ACC112 (cell line): ENCODE measurements around the gene PTPRM.

Experiments used
- H2AFZ ChIP-seq: fragments of 200-600 bp; sonication (generic); one replicate; pipeline ENCODE4 v1.6.0; 2017; ENCODE audit warnings: antibody characterized with exemption, low read length; ENCODE audit not compliant: unreplicated experiment
- H3K27ac ChIP-seq: fragments of 200-600 bp; sonication (generic); 2 replicates; pipeline ENCODE4 v1.5.1; 2014; ENCODE audit warnings: low read depth, mild to moderate bottlenecking, antibody characterized with exemption, low read length, moderate library complexity
- H3K27me3 ChIP-seq: fragments of 200-600 bp; sonication (generic); 2 replicates; pipeline ENCODE4 v1.6.1; 2014; ENCODE audit warnings: mild to moderate bottlenecking, antibody characterized with exemption, low read length, moderate library complexity, mixed read lengths; ENCODE audit not compliant: insufficient read depth
- H3K36me3 ChIP-seq: fragments of 200-600 bp; sonication (generic); 2 replicates; pipeline ENCODE4 v1.6.1; 2016; ENCODE audit warnings: mild to moderate bottlenecking, antibody characterized with exemption, low read length, moderate library complexity, mixed read lengths; ENCODE audit not compliant: insufficient read depth
- H3K4me1 ChIP-seq: fragments of 200-600 bp; sonication (generic); one replicate; pipeline ENCODE4 v1.6.1; 2016; ENCODE audit warnings: low read length, mixed read lengths; ENCODE audit not compliant: insufficient read depth, unreplicated experiment, control insufficient read depth
- H3K4me3 ChIP-seq: fragments of 200-600 bp; sonication (generic); 2 replicates; pipeline ENCODE4 v1.5.1; 2014; ENCODE audit warnings: mild to moderate bottlenecking, low read depth, low read length
- H3K79me2 ChIP-seq: fragments of 200-600 bp; sonication (generic); one replicate; pipeline ENCODE4 v1.6.0; 2016; ENCODE audit warnings: low read length; ENCODE audit not compliant: control insufficient read depth, unreplicated experiment, insufficient read depth

The PTPRM gene

DNA sequence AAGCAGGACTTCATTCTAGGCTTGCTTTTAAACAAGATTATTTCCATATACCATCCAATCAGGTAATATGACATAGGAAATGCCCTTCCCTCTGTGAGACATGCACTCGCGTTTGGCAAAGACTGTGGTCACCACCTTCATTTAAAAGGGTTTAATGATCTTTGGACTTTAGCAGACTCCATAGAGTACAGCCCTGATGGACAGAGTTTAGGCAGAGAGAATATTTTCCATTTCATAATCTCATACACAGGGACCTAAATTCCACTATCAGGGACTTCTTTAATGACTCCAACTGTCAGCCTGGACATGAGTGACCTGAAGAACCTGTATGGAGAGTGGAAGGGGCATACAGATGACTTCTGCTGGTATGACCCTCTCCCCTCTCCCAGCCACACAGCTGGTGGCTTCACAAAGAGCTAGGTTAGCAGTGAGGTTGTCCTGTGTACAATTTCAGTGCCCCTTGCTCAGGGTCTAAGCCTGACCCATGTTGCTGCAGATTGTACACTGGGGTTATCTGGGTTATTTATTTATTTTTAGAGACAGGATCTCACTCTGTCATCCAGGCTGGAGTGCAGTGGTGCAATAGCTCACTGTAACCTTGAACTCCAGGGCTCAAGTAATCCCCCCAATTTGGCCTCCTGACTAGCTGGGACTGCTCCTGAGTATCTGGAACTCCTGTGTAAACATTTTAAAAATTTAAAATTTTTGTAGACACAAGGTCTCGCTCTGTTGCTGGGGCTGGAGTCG lies 59.2 kb downstream of the PTPRM start:
- H2AFZ ChIP-seq: no peak overlapping the region
- 0 out of 2 replicates have a peak overlapping the region, but pooled peaks have one; percentile 8 for H3K27ac ChIP-seq
- no peaks in the 10 kb centered on the region for H3K36me3 ChIP-seq
- peaks cover 28% of the 10 kb centered on the region for H3K4me1 ChIP-seq
- peaks cover 37% of the 10 kb centered on the region for H3K79me2 ChIP-seq
- H3K27me3 ChIP-seq: no peaks in the 10 kb centered on the region
- no peak overlapping the region for H3K4me3 ChIP-seq

DNA sequence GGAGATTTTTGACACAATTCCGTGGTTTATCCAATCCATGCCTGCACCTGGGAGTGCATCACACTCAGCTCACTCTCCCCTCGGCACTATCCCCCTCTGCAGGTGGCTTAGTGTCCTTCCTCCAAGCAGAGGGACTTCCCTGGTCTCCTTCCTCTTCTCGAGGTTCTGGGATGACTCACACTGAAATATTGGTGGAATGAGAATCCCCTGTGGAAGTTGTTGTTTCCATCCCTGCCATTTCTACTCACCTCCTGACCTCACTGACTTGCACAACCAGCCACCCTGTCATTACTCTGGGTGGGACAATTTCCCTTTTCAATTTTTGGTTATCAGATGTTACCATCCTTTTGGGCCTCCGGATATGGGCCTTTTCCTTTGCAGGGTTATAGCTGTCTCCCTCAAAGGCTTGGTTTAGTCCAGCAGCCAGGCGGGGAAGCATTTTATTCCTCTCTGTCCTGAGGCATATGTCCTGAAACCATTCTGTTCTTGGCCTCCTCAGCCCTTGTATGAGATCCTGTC lies 59.9 kb downstream of the PTPRM start:
- H3K4me3 ChIP-seq: peak overlapping the region; percentile 36; the same call in 1 of the 2 replicates
- H3K36me3 ChIP-seq: no peaks in the 10 kb centered on the region
- no peaks in the 10 kb centered on the region for H3K27me3 ChIP-seq
- no peak overlapping the region for H2AFZ ChIP-seq
- peak overlapping the region; percentile 52 for H3K27ac ChIP-seq
- peaks cover 28% of the 10 kb centered on the region for H3K4me1 ChIP-seq
- H3K79me2 ChIP-seq: peaks cover 38% of the 10 kb centered on the region

DNA sequence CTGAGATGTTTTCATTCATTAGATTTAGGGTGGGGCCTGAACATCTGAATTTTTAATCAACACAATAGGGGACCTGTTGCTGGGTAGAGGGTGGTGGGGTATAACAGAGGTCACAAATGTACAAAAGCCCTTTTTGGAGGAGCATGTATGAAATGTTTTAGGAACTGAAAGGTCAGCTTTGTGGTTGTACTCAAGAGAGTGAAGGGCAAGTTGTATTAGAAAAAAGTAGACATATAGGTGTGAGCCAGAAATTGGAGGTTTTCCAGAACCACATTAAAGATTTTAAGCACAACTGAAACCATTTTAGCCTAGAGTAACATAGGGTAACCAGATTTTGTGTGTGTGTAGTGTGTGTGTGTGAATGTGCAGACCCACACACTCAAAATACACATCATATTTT lies 62.3 kb downstream of the PTPRM start:
- H3K36me3 ChIP-seq: no peaks in the 10 kb centered on the region
- no peak overlapping the region for H3K4me3 ChIP-seq
- no peak overlapping the region for H2AFZ ChIP-seq
- H3K27ac ChIP-seq: no peak overlapping the region
- H3K4me1 ChIP-seq: peaks cover 23% of the 10 kb centered on the region
- peaks cover 43% of the 10 kb centered on the region for H3K79me2 ChIP-seq
- no peaks in the 10 kb centered on the region for H3K27me3 ChIP-seq

DNA sequence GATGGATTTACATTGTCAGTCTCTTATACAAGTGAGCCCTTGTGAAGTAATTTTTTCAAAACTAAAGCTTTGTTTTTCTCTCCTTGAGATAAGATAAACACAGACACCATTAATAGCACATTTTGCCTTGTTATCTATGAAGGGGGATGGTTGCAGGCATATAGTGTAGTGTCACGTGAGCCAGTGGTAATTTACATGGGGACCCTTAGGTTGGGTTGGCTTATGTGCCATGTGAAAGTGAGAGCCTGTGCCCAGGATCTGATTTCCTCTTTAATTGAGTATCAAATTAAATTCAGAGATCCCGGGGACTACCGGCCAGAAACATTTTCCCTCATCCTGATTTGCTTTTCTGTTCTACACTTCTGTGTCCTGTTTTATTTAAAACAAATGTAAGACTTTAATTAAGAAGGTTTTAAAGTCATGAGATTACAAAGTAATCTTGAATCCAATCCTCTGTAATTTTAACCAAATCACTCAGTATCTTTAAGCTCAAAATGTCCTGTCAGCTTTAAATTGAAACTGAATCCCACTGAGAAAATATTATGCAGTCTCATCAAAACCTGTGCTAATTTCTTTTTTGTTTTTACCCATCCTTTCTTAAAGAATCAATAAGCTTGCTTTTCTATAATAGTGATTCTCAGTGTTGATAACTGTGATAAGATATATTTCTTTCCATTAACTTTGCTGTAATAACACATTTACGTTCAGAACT lies 63.8 kb downstream of the PTPRM start:
- Histone ChIP-seq H3K27me3 (no peaks in the 10 kb centered on the region), H2AFZ (no peak overlapping the region), H3K4me3 (no peak overlapping the region), H3K36me3 (no peaks in the 10 kb centered on the region), H3K79me2 (peaks cover 43% of the 10 kb centered on the region), H3K4me1 (peaks cover 23% of the 10 kb centered on the region), H3K27ac (no peak overlapping the region)

DNA sequence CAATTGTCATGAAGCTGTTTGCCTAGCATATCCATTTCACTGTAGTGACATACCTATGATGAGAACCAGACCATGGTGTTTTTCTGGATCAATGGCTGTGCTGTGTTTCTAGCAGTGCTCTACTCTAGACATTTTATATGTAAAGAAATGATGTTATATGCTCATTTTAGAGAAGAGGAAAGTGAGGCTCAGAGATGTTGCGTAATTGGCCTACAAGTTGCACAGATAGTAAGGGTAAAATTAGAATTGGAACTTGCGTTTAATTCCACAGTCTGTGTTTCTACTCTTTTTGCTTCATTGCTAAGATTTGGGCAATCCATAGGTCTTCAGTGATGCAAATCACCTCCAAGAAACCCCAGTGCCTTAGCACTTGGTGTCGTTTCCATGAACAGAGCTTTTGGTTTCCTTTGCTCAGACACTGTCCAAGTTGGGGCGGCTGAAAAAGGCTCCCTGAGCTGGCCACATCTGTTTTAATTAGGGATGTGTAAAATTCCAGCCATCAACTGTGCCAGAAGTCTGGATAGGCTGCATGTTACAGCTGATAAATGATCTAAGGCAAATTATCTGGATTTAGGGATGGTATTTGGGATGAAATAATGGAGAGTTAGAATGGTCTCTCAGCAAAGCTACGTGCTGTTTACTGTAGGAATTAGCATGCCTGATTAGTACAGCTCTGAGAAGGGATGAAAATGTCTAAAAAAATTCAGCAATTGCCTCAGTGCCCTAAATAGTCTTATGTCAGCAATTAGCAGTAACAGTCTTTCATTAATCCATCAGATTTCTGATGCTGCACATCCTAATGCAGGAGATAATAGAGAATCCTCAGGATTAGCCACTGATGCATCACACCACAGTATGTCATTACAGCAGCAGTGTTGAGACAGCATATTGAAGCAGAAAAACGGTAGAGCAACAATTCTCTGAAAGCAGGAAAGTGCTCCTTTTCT lies 65.3 kb downstream of the PTPRM start:
- peaks cover 47% of the 10 kb centered on the region for H3K79me2 ChIP-seq
- no peak overlapping the region for H2AFZ ChIP-seq
- peaks cover 10% of the 10 kb centered on the region for H3K4me1 ChIP-seq

DNA sequence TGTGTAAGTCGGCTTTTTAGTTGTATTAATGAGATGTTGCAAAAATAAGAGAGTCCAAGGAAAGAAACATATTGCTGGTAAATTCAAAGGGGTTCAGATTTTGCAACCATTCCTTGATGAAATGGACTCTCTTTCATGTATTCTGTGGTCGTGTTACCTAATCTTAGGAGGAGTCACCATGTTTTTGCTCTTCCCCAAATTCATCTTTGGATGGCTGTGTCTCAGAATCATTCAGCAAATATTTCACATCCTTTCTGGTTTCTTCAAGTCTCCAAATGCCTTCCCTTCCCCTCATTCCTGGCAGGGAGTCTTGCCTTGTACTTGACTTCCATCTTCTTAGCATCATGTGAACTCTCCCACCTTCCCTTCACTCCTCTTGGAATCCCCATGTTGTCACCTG lies 66.1 kb downstream of the PTPRM start:
- H3K27ac ChIP-seq: no peak overlapping the region
- H2AFZ ChIP-seq: no peak overlapping the region
- H3K4me3 ChIP-seq: no peak overlapping the region
- H3K36me3 ChIP-seq: no peaks in the 10 kb centered on the region
- no peaks in the 10 kb centered on the region for H3K27me3 ChIP-seq
- H3K79me2 ChIP-seq: peaks cover 40% of the 10 kb centered on the region
- H3K4me1 ChIP-seq: peaks cover 9% of the 10 kb centered on the region

More for the DNA sequence above, 65.3 kb downstream of the PTPRM start:
- H3K36me3 ChIP-seq: no peaks in the 10 kb centered on the region
- no peak overlapping the region for H3K4me3 ChIP-seq
- H3K27me3 ChIP-seq: no peaks in the 10 kb centered on the region
- no peak overlapping the region for H3K27ac ChIP-seq

DNA sequence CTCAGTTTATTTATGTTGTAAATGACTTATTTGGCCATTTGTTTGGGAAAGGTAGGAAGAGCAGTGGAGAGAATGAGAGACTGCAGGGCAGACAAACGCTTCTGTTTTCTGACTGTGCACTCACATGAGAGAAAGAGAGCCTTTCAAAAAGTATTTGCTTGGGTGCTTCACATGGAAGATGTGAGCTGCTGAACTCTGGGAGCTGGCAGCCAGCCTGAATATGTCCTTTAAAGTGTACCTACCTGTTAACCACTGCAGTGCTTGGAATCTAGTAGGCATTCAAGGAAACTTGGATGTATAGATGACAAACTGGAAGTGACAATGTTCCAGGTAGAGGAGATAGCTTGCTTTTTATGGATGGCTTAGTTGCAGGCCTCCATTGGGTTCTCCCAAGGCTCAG lies 68.8 kb downstream of the PTPRM start:
- H3K4me1 ChIP-seq: peaks cover 9% of the 10 kb centered on the region
- H3K27ac ChIP-seq: no peak overlapping the region
- no peaks in the 10 kb centered on the region for H3K27me3 ChIP-seq
- no peak overlapping the region for H3K4me3 ChIP-seq
- H2AFZ ChIP-seq: no peak overlapping the region
- H3K79me2 ChIP-seq: peaks cover 25% of the 10 kb centered on the region
- no peaks in the 10 kb centered on the region for H3K36me3 ChIP-seq

DNA sequence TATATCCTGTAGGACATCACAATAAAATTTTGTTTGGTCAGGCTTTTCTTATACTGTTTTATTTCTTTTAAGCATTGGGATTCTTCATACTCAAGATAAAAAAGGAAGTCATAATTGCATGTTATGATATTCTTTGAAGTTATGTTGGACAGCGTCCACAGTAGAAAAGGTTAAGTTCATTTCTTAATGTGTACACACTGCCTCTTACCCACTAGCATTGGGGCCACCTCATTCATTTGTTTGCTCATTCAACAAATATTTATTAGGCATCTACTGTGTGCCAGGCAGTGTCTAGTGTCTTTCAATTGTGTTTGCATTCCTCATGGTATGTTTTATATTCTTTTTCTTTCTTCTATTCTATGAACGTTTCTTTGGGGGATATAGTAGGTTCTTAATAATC lies 70.2 kb downstream of the PTPRM start:
- H2AFZ ChIP-seq: no peak overlapping the region
- no peak overlapping the region for H3K27ac ChIP-seq
- peaks cover 21% of the 10 kb centered on the region for H3K79me2 ChIP-seq
- no peak overlapping the region for H3K4me3 ChIP-seq
- no peaks in the 10 kb centered on the region for H3K27me3 ChIP-seq
- no peaks in the 10 kb centered on the region for H3K36me3 ChIP-seq
- H3K4me1 ChIP-seq: peaks cover 9% of the 10 kb centered on the region

DNA sequence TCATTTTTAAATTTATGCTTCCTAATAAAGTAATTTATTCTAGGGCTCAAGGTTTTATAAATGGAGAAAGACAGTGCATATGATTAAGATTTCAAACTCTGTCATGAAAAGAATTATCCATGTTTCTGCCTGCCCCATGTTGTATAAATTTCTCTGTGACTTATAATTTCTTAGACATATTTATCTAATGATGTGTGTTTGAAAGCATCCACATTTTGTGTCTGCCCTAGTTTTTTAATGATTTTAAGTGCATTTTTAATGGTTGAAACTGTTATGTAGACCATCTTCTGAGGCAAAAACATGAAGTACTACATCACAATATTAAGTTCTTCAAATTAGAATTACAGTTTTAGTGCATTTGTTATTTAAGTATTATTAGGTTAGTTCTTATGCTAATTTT lies 71.2 kb downstream of the PTPRM start:
- H3K36me3 ChIP-seq: no peaks in the 10 kb centered on the region
- peaks cover 14% of the 10 kb centered on the region for H3K79me2 ChIP-seq
- H3K4me3 ChIP-seq: no peak overlapping the region

DNA sequence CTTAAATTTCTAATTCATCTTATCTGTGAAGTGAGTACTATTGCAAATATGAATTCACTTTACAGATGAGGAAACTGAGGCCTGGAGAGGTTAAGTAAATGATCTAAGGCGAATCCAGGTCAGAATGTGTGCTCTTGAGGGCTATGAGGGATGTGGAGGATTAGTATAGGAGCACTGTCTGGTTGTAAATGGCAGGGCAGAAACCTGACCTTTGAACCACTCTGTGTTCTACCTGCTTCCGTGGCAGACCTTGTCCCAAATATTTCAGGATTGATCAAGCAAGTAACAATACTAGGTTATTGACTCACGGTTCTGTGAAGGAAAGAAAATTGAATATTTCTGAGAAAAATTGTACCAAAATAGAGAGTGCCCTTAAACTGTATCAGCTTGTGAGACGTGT lies 74.7 kb downstream of the PTPRM start:
- Histone ChIP-seq H3K27ac (no peak overlapping the region), H3K27me3 (no peaks in the 10 kb centered on the region), H3K4me3 (no peak overlapping the region), H3K36me3 (no peaks in the 10 kb centered on the region), H3K79me2 (peaks cover 16% of the 10 kb centered on the region), H3K4me1 (peaks cover 9% of the 10 kb centered on the region), H2AFZ (no peak overlapping the region)

More for the DNA sequence above, 71.2 kb downstream of the PTPRM start:
- H2AFZ ChIP-seq: no peak overlapping the region
- no peaks in the 10 kb centered on the region for H3K27me3 ChIP-seq
- no peak overlapping the region for H3K27ac ChIP-seq
- peaks cover 9% of the 10 kb centered on the region for H3K4me1 ChIP-seq
